CD14-positive monocyte (primary cell): ENCODE results near the gene PLA2G4F. TPM values are rescaled to one million over a fixed set of nuclear protein-coding genes. Genes with fewer than 3 reads are reported as not detected.

Experiments used
- DNase-seq, 3 donors: peaks; one replicate each; pipeline ENCODE4 v3.0.0-alpha.2; 2011 to 2022
- H2AFZ ChIP-seq: 2 replicates; pipeline ENCODE4 v1.6.0; 2012; ENCODE audit warnings: mild to moderate bottlenecking, low read depth, low read length, inconsistent platforms; ENCODE audit not compliant: insufficient read depth, poor library complexity, severe bottlenecking
- H3K27ac ChIP-seq, 2 donors: 1 replicate in 1 of 2; 2 replicates in 1 of 2; pipeline ENCODE4 v1.5.1; 2012 to 2013; ENCODE audit warnings: low read length in 2 of 2, control low read depth in 1 of 2, inconsistent platforms in 1 of 2, low read depth in 1 of 2, mild to moderate bottlenecking in 1 of 2
- H3K27me3 ChIP-seq, 2 donors: one replicate each; pipeline versions ENCODE4 v1.6.0 to v1.6.1; 2011 to 2013; ENCODE audit warnings: low read length in 2 of 2; ENCODE audit not compliant: control insufficient read depth in 2 of 2, insufficient read depth in 2 of 2
- H3K36me3 ChIP-seq, 2 donors: replicated peaks in 1 of 2; 1 replicate in 1 of 2; 2 replicates in 1 of 2; pipeline versions ENCODE4 v1.5.1 to v1.6.1; 2012 to 2013; ENCODE audit warnings: low read length in 2 of 2, control low read depth in 1 of 2, inconsistent platforms in 1 of 2, mild to moderate bottlenecking in 1 of 2; ENCODE audit not compliant: insufficient read depth in 2 of 2, control insufficient read depth in 1 of 2
- H3K4me1 ChIP-seq, 2 donors: 1 replicate in 1 of 2; 2 replicates in 1 of 2; pipeline versions ENCODE4 v1.5.1 to v1.6.1; 2012 to 2013; ENCODE audit warnings: low read length in 2 of 2, control low read depth in 1 of 2, inconsistent platforms in 1 of 2, mild to moderate bottlenecking in 1 of 2, moderate library complexity in 1 of 2; ENCODE audit not compliant: insufficient read depth in 2 of 2, control insufficient read depth in 1 of 2
- H3K4me2 ChIP-seq: replicated peaks from 2 replicates; pipeline ENCODE3; 2012; ENCODE audit warnings: low read length, moderate library complexity, mild to moderate bottlenecking; ENCODE audit not compliant: poor library complexity, severe bottlenecking; ENCODE audit errors: extremely low read depth
- H3K4me3 ChIP-seq, 3 experiments: fragments of 200-600 bp in 1 of 3; sonication (generic) in 1 of 3; replicated peaks in 1 of 3; 1 replicate in 2 of 3; 2 replicates in 1 of 3; pipeline ENCODE4 v1.5.1; 2011 to 2013; ENCODE audit warnings: low read length in 3 of 3, mild to moderate bottlenecking in 3 of 3, control low read depth in 2 of 3, low read depth in 2 of 3, inconsistent platforms in 1 of 3, moderate library complexity in 1 of 3
- H3K79me2 ChIP-seq: 2 replicates; pipeline ENCODE4 v1.6.0; 2012; ENCODE audit warnings: mild to moderate bottlenecking, control low read depth, inconsistent platforms, low read length, moderate library complexity; ENCODE audit not compliant: insufficient read depth
- H3K9ac ChIP-seq: 2 replicates; pipeline ENCODE4 v1.6.0; 2017; ENCODE audit warnings: low read length, mild to moderate bottlenecking; ENCODE audit not compliant: insufficient read depth, poor library complexity, severe bottlenecking
- H3K9me3 ChIP-seq, 2 donors: replicated peaks in 1 of 2; 1 replicate in 1 of 2; 2 replicates in 1 of 2; pipeline versions ENCODE4 v1.5.1 to v1.6.1; 2012 to 2013; ENCODE audit warnings: low read length in 2 of 2, control low read depth in 1 of 2; ENCODE audit not compliant: control insufficient read depth in 1 of 2, insufficient read depth in 1 of 2
- H4K20me1 ChIP-seq: 2 replicates; pipeline ENCODE4 v1.6.0; 2012; ENCODE audit warnings: mild to moderate bottlenecking, low read length, control low read depth, moderate library complexity; ENCODE audit not compliant: insufficient read depth
- H3K27ac Mint-ChIP-seq, 7 donors: one replicate each; pipeline ENCODE4 v1.8.0; 2020; ENCODE audit warnings: mild to moderate bottlenecking in 7 of 7, mixed read lengths in 7 of 7, moderate library complexity in 6 of 7, inconsistent platforms in 2 of 7
- H3K27me3 Mint-ChIP-seq, 3 donors: one replicate each; pipeline ENCODE4 v1.8.0; 2021 to 2022; ENCODE audit warnings: low read depth in 3 of 3, mild to moderate bottlenecking in 3 of 3, mixed read lengths in 3 of 3, moderate library complexity in 3 of 3, inconsistent platforms in 1 of 3
- H3K36me3 Mint-ChIP-seq, 2 donors: one replicate each; pipeline ENCODE4 v1.8.0; 2020; ENCODE audit warnings: mixed read lengths in 2 of 2, inconsistent platforms in 1 of 2, mild to moderate bottlenecking in 1 of 2
- H3K4me1 Mint-ChIP-seq: one replicate; pipeline ENCODE4 v1.8.0; 2020; ENCODE audit warnings: mild to moderate bottlenecking, mixed read lengths
- H3K4me3 Mint-ChIP-seq, 2 donors: one replicate each; pipeline ENCODE4 v1.8.0; 2020; ENCODE audit warnings: mild to moderate bottlenecking in 2 of 2, mixed read lengths in 2 of 2, moderate library complexity in 1 of 2
- H3K9me3 Mint-ChIP-seq, 7 donors: one replicate each; pipeline ENCODE4 v1.8.0; 2020 to 2022; ENCODE audit warnings: mixed read lengths in 7 of 7, mild to moderate bottlenecking in 6 of 7, moderate library complexity in 6 of 7, inconsistent platforms in 2 of 7
- CTCF ChIP-seq: fragments of 200-600 bp; IDR thresholded peaks from one replicate; pipeline ENCODE4 v1.8.0; 2022; ENCODE audit warnings: antibody characterized with exemption, mild to moderate bottlenecking
- WGBS: methylation state at CpG from one replicate; pipeline ENCODE4 v1.1.5; 2013; ENCODE audit warnings: missing lambda C conversion rate; ENCODE audit not compliant: insufficient coverage; 5-methylcytosine and 5-hydroxymethylcytosine counted together
- intact Hi-C, 2 donors: fragments of 100-400 bp; cut with micrococcal nuclease; formaldehyde crosslinking; loops; one replicate each; pipeline versions ENCODE4 v1.15.0 to v1.15.1; 2023
- polyA plus RNA-seq, 3 donors: library from polyadenylated mRNA; depleted of rRNA in 1 of 3; unstranded in 2 of 3; stranded (reverse) in 1 of 3; fragments of 300-500 nt in 2 of 3; fragments of >200 nt in 1 of 3; fragmentation: Illumina TruSeq in 2 of 3; gene quantifications; 1 replicate in 2 of 3; 2 replicates in 1 of 3; pipeline ENCODE4 v1.2.3, GENCODE V29; 2012 to 2021

PLA2G4F gene
- polyA plus RNA-seq, 3 donors, result not detected

- H3K36me3 Mint-ChIP-seq, result peaks cover 31 to 52% of the 10 kb centered on the region in 2 donors
- Histone ChIP-seq H4K20me1 (peaks cover 68% of the 10 kb centered on the region), H3K36me3 (peaks cover 30 to 47% of the 10 kb centered on the region in 2 donors), H3K79me2 (peaks cover 77% of the 10 kb centered on the region), H3K4me3 (no peak overlapping the region), H3K9me3 (no peaks in the 10 kb centered on the region), H3K4me2 (no peak overlapping the region), H3K27ac (no peak overlapping the region), H3K27me3 (no peaks in the 10 kb centered on the region), H3K9ac (no peak overlapping the region), H3K4me1 (peaks cover 9 to 12% of the 10 kb centered on the region in 2 donors), H2AFZ (no peak overlapping the region)
- intact Hi-C loops, result no loop called here
- peak overlapping the region in 4 of 7 donors; percentile 7 to 74 (median 44) for H3K27ac Mint-ChIP-seq
- peaks cover 28% of the 10 kb centered on the region for H3K4me1 Mint-ChIP-seq
- peaks cover 0 to under 1% (median 0%) of the 10 kb centered on the region in 3 donors for H3K27me3 Mint-ChIP-seq
- H3K4me3 Mint-ChIP-seq, result no peak overlapping the region
- no peaks in the 10 kb centered on the region for H3K9me3 Mint-ChIP-seq
- no peak for DNase-seq
- no peak for TF ChIP-seq CTCF
- 50% methylated on average over 2 of the region's 2 CpGs for WGBS
These were observed 46.2 kb upstream of the PLA2G4F start for GRCh38 chr15:42202653-42203052.

GRCh38 chr15:42201801-42202200 lies 45.4 kb upstream of the PLA2G4F start:
- Histone ChIP-seq H3K36me3 (peaks cover 35 to 52% of the 10 kb centered on the region in 2 donors), H3K79me2 (peaks cover 75% of the 10 kb centered on the region), H4K20me1 (peaks cover 66% of the 10 kb centered on the region), H3K27me3 (no peaks in the 10 kb centered on the region), H3K27ac (no peak overlapping the region), H3K9me3 (no peaks in the 10 kb centered on the region), H3K4me3 (no peak overlapping the region), H2AFZ (no peak overlapping the region), H3K9ac (no peak overlapping the region), H3K4me1 (peaks cover under 1 to 4% of the 10 kb centered on the region in 2 donors), H3K4me2 (no peak overlapping the region)
- TF ChIP-seq CTCF, result no peak
- H3K4me1 Mint-ChIP-seq, result peaks cover 19% of the 10 kb centered on the region
- WGBS, result no CpG with 5 or more reads among the region's 1 CpG
- peaks cover 0 to 3% (median 1%) of the 10 kb centered on the region in 7 donors for H3K9me3 Mint-ChIP-seq
- no peak for DNase-seq
- peaks cover 0 to 2% (median 0%) of the 10 kb centered on the region in 3 donors for H3K27me3 Mint-ChIP-seq
- no peak overlapping the region for H3K4me3 Mint-ChIP-seq
- intact Hi-C loops, result no loop called here
- no peak overlapping the region for H3K27ac Mint-ChIP-seq
- peaks cover 36 to 60% of the 10 kb centered on the region in 2 donors for H3K36me3 Mint-ChIP-seq
